ENCODE data around the gene HARBI1.

- no peak for TF ChIP-seq CTCF (IDR thresholded peaks at IDR 0.05)
- no peak for TF ChIP-seq POLR2A (IDR thresholded peaks at IDR 0.05)
- no peak for TF ChIP-seq EP300 (IDR thresholded peaks at IDR 0.05)
Measured at GRCh38 chr11:46559815-46560214, 57.2 kb downstream of the HARBI1 start.
